Parathyroid adenoma (tissue), 2 donors: ENCODE data around the gene CWC25.
A peak's percentile ranks its signal among the peaks of the same experiment; 100 is the strongest.

Experiments
- H2AFZ ChIP-seq: fragments of 300-600 bp; sonication (generic); one replicate; pipeline ENCODE4 v1.7.0; 2017; ENCODE audit warnings: antibody characterized with exemption, mild to moderate bottlenecking
- H3K27ac ChIP-seq: fragments of 300-600 bp; sonication (generic); one replicate; pipeline ENCODE4 v1.7.0; 2017
- H3K27me3 ChIP-seq: fragments of 300-600 bp; sonication (generic); one replicate; pipeline ENCODE4 v1.7.0; 2017; ENCODE audit warnings: low read length; ENCODE audit not compliant: control insufficient read depth, insufficient read depth
- H3K36me3 ChIP-seq: fragments of 300-600 bp; sonication (generic); one replicate; pipeline ENCODE4 v1.7.0; 2017; ENCODE audit warnings: low read length; ENCODE audit not compliant: control insufficient read depth, insufficient read depth
- H3K4me1 ChIP-seq: fragments of 300-600 bp; sonication (generic); one replicate; pipeline ENCODE4 v1.7.0; 2017; ENCODE audit warnings: control low read depth
- H3K4me2 ChIP-seq: fragments of 300-600 bp; sonication (generic); one replicate; pipeline ENCODE4 v1.7.0; 2017; ENCODE audit warnings: low read length
- H3K4me3 ChIP-seq: fragments of 300-600 bp; sonication (generic); one replicate; pipeline ENCODE4 v1.7.0; 2017; ENCODE audit warnings: low read depth, low read length
- H3K79me2 ChIP-seq: fragments of 300-600 bp; sonication (generic); one replicate; pipeline ENCODE4 v1.7.0; 2017; ENCODE audit warnings: control low read depth
- H3K9ac ChIP-seq: fragments of 300-600 bp; sonication (generic); one replicate; pipeline ENCODE4 v1.7.0; 2017; ENCODE audit warnings: mild to moderate bottlenecking
- H3K9me3 ChIP-seq: fragments of 300-600 bp; sonication (generic); one replicate; pipeline ENCODE4 v1.7.0; 2017; ENCODE audit warnings: low read length; ENCODE audit not compliant: control insufficient read depth
- TF ChIP-seq, protein P1 (sequence below): fragments of 300-600 bp; sonication (generic); IDR thresholded peaks from one replicate; pipeline ENCODE4 v1.7.0; 2017; ENCODE audit warnings: antibody characterized with exemption, mild to moderate bottlenecking
- donor health status: primary hyperparathyroidism.

The CWC25 gene

GRCh38 chr17:38753071-38753506, 72.0 kb downstream of the CWC25 start:
- Histone ChIP-seq H3K4me1 (peaks cover 25% of the 10 kb centered on the region), H3K79me2 (peaks cover 28% of the 10 kb centered on the region), H3K9me3 (no peaks in the 10 kb centered on the region), H3K9ac (peak overlapping the region; percentile 65), H3K27me3 (no peaks in the 10 kb centered on the region), H2AFZ (peak overlapping the region; percentile 87), H3K27ac (peak overlapping the region; percentile 96), H3K4me3 (peak overlapping the region; percentile 97), H3K36me3 (no peaks in the 10 kb centered on the region), H3K4me2 (peak overlapping the region; percentile 83)
- TF ChIP-seq, protein P1, sequence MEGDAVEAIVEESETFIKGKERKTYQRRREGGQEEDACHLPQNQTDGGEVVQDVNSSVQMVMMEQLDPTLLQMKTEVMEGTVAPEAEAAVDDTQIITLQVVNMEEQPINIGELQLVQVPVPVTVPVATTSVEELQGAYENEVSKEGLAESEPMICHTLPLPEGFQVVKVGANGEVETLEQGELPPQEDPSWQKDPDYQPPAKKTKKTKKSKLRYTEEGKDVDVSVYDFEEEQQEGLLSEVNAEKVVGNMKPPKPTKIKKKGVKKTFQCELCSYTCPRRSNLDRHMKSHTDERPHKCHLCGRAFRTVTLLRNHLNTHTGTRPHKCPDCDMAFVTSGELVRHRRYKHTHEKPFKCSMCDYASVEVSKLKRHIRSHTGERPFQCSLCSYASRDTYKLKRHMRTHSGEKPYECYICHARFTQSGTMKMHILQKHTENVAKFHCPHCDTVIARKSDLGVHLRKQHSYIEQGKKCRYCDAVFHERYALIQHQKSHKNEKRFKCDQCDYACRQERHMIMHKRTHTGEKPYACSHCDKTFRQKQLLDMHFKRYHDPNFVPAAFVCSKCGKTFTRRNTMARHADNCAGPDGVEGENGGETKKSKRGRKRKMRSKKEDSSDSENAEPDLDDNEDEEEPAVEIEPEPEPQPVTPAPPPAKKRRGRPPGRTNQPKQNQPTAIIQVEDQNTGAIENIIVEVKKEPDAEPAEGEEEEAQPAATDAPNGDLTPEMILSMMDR: no peak

GRCh38 chr17:38752308-38753070, 72.6 kb downstream of the CWC25 start, which contains the start of gene PSMB3:
PSMB3 (plus strand) TSS chr17:38752741; CDS start chr17:38752827, 86 bp downstream.
- peaks cover 25% of the 10 kb centered on the region for H3K4me1 ChIP-seq
- no peaks in the 10 kb centered on the region for H3K27me3 ChIP-seq
- peak within 1 kb of the TSS; percentile 93 for H3K4me2 ChIP-seq
- peak within 1 kb of the TSS; percentile 65 for H3K9ac ChIP-seq
- TF ChIP-seq, protein P1: no peak
- H3K9me3 ChIP-seq: no peaks in the 10 kb centered on the region
- H3K27ac ChIP-seq: peak within 1 kb of the TSS; percentile 96
- H3K79me2 ChIP-seq: peaks cover 30% of the 10 kb centered on the region
- H3K4me3 ChIP-seq: peak within 1 kb of the TSS; percentile 97
- peak within 1 kb of the TSS; percentile 87 for H2AFZ ChIP-seq
- H3K36me3 ChIP-seq: no peaks in the 10 kb centered on the region

GRCh38 chr17:38751808-38752307, 73.3 kb downstream of the CWC25 start:
- H3K4me3 ChIP-seq: peak overlapping the region; percentile 97
- H3K4me1 ChIP-seq: peaks cover 25% of the 10 kb centered on the region
- H3K4me2 ChIP-seq: peak overlapping the region; percentile 93
- TF ChIP-seq, protein P1: no peak
- no peaks in the 10 kb centered on the region for H3K27me3 ChIP-seq
- no peaks in the 10 kb centered on the region for H3K36me3 ChIP-seq
- peaks cover 27% of the 10 kb centered on the region for H3K79me2 ChIP-seq
- peak overlapping the region; percentile 96 for H3K27ac ChIP-seq
- H2AFZ ChIP-seq: peak overlapping the region; percentile 87
- no peaks in the 10 kb centered on the region for H3K9me3 ChIP-seq
- peak overlapping the region; percentile 5 for H3K9ac ChIP-seq

- no peaks in the 10 kb centered on the region for H3K27me3 ChIP-seq
- H3K9ac ChIP-seq: no peak overlapping the region
- H3K79me2 ChIP-seq: peaks cover 30% of the 10 kb centered on the region
- TF ChIP-seq, protein P1: no peak
- H3K4me2 ChIP-seq: peak overlapping the region; percentile 93
- peaks cover 31% of the 10 kb centered on the region for H3K4me1 ChIP-seq
- peak overlapping the region; percentile 74 for H2AFZ ChIP-seq
- H3K9me3 ChIP-seq: no peaks in the 10 kb centered on the region
- H3K27ac ChIP-seq: peak overlapping the region; percentile 96
- H3K4me3 ChIP-seq: peak overlapping the region; percentile 97
- no peaks in the 10 kb centered on the region for H3K36me3 ChIP-seq
These were observed 73.8 kb downstream of the CWC25 start for GRCh38 chr17:38751144-38751807.
